Effector CD8-positive, alpha-beta T cell (primary cell): Measurements from ENCODE around the gene STKLD1.
"Not testable (repeated sequence)": the region's sequence is repeated elsewhere in the genome, so short reads cannot be mapped to it uniquely, and the experiment has no call there.

Experiments used
- DNase-seq: peaks from one replicate; lab custom pipeline; 2025; lab: John Stamatoyannopoulos, UW

STKLD1 gene

GRCh38 chr9:133386338-133386737 is 10.2 kb downstream of the STKLD1 start:
- DNase-seq: no peak

GRCh38 chr9:133387680-133388079 is 11.5 kb downstream of the STKLD1 start:
- DNase-seq: no peak

GRCh38 chr9:133389025-133389557 is 12.9 kb downstream of the STKLD1 start:
- DNase-seq: no peak

GRCh38 chr9:133389562-133389961 is 13.4 kb downstream of the STKLD1 start:
- DNase-seq: no peak

GRCh38 chr9:133390713-133391112 is 14.5 kb downstream of the STKLD1 start:
- no peak for DNase-seq

- not testable (repeated sequence) for DNase-seq
Measured at GRCh38 chr9:133391449-133391848, 15.3 kb downstream of the STKLD1 start.

- not testable (repeated sequence) for DNase-seq
Measured at GRCh38 chr9:133392308-133392707, 16.1 kb downstream of the STKLD1 start.

GRCh38 chr9:133393399-133393798 is 17.2 kb downstream of the STKLD1 start:
- no peak for DNase-seq

- no peak for DNase-seq
Measured at GRCh38 chr9:133394687-133395271, 18.6 kb downstream of the STKLD1 start.

- DNase-seq: no peak
Measured at GRCh38 chr9:133396952-133397351, 20.8 kb downstream of the STKLD1 start.

GRCh38 chr9:133397370-133397769 is 21.2 kb downstream of the STKLD1 start:
- DNase-seq: no peak

GRCh38 chr9:133397895-133398294 is 21.7 kb downstream of the STKLD1 start:
- DNase-seq: no peak

- no peak for DNase-seq
Measured at GRCh38 chr9:133400292-133400691, 24.1 kb downstream of the STKLD1 start.

- no peak for DNase-seq
Measured at GRCh38 chr9:133401588-133401987, 25.4 kb downstream of the STKLD1 start.

- no peak for DNase-seq
Measured at GRCh38 chr9:133402689-133403088, 26.5 kb downstream of the STKLD1 start.

- DNase-seq: peak; percentile 32
Measured at GRCh38 chr9:133403766-133404453, 27.7 kb downstream of the STKLD1 start.

GRCh38 chr9:133404454-133405002 is 28.4 kb downstream of the STKLD1 start:
- no peak for DNase-seq

- DNase-seq: no peak
Measured at GRCh38 chr9:133405508-133406438, 29.6 kb downstream of the STKLD1 start.

- peak; percentile 59 for DNase-seq
Measured at GRCh38 chr9:133406480-133407307, 30.5 kb downstream of the STKLD1 start.

GRCh38 chr9:133408042-133408441 is 31.9 kb downstream of the STKLD1 start:
- DNase-seq: no peak

GRCh38 chr9:133415170-133415569 is 39.0 kb downstream of the STKLD1 start:
- no peak for DNase-seq
